GM21529 (cell line): Measurements from ENCODE around the gene ASPDH.
A peak's percentile ranks its signal among the peaks of the same experiment; 100 is the strongest.
"Not testable (repeated sequence)": the region's sequence is repeated elsewhere in the genome, so short reads cannot be mapped to it uniquely, and the experiment has no call there.

Experiments used
- ATAC-seq: cut with Tn5 transposase; IDR thresholded peaks from one replicate; pipeline ENCODE4 v1.9.1; 2021; ENCODE audit not compliant: unreplicated experiment

ASPDH gene

DNA sequence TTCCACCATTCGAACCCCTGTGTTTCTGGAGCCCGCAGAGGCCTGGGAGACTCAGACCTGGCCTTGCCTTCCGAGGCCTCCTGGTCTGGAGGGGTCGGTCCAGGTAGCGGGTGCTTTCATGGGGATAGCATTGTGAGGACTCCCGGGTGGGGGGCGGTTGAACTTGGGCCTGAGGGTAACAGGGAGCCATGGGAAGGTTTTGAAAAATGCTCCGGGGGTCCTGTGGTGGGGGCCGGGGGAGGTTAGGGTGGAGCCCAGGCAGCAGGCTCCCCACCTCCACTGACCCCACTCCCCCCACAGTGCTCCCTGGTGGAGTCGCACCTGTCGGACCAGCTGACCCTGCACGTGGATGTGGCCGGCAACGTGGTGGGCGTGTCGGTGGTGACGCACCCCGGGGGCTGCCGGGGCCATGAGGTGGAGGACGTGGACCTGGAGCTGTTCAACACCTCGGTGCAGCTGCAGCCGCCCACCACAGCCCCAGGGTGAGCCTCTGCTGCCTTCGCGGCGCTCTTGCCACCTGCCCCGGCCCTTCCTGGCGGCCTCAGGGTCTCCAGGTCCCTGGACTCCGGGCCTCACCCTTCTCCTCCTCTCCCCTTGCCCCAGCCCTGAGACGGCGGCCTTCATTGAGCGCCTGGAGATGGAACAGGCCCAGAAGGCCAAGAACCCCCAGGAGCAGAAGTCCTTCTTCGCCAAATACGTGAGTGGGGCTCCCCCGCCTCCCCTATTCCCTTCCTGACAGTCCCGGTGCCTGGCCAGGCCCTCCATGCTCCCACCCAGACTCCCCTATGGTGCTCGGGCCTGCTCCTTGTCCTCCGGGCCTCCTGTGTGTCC lies 33.2 kb downstream of the ASPDH start:
- ATAC-seq: no peak

DNA sequence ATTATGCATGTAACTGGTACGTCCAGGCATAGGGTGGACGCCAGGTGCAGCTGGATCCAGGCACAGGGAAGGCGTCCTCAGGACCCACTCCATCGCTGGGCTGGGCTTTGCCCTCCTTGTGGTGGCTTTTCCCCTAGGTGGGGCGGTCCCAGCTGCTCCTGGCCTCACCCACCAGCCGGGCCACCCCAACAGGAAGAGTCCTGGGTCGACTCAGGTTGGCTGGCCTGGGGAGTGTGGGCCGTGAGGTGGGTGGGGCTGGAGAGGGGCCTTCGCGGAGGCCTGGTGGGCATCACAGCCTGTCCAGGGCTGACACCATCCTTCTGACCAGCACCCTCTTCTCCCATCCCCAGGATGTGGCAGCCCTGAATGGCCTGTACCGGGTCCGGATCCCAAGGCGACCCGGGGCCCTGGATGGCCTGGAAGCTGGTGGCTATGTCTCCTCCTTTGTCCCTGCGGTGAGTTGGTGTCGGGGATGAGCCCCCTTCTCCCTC lies 33.9 kb downstream of the ASPDH start:
- no peak for ATAC-seq

- no peak for ATAC-seq
Measured at GRCh38 chr19:50478901-50479715, 34.6 kb downstream of the ASPDH start.

GRCh38 chr19:50477751-50478515 lies 35.8 kb downstream of the ASPDH start:
- no peak for ATAC-seq

- no peak for ATAC-seq
Measured at GRCh38 chr19:50476907-50477238, 36.8 kb downstream of the ASPDH start.

- peak; percentile 71 for ATAC-seq
Measured at GRCh38 chr19:50476224-50476906, 37.3 kb downstream of the ASPDH start, which contains the start of the genes EMC10 and GARIN5A. EMC10 (plus strand) TSS chr19:50476507; CDS start chr19:50476545, 38 bp downstream. GARIN5A (minus strand) TSS chr19:50476848; CDS start chr19:50476388, 460 bp downstream.

DNA sequence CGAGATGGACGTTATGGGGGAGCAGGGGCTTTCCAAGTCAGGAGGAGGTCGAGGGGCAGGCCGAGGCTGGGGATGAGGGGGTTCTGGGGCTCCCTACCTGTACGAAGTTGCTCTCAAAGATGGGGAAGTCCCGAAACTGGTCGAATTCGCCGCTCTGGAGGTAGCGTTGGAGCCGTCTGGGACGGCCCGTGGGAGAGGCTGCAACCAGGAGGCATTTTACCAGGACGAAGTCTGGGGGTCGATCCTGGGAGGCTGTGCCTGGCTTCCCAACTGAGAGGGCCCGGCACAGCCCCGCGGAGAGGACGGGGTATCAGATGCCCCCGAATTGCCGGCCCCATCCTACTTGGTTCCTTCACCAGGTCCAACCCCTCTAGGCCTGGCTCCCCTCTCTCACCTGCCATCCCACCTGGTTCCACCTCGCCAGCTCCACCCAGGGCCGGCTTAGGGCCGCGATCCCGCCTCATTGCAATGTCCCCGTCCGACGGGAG lies 37.9 kb downstream of the ASPDH start:
- ATAC-seq: no peak

GRCh38 chr19:50475101-50475568 lies 38.6 kb downstream of the ASPDH start:
- no peak for ATAC-seq

GRCh38 chr19:50473336-50473735 lies 40.4 kb downstream of the ASPDH start:
- ATAC-seq: not testable (repeated sequence)

- ATAC-seq: no peak
Measured at GRCh38 chr19:50468818-50469217, 44.9 kb downstream of the ASPDH start.

- no peak for ATAC-seq
Measured at GRCh38 chr19:50467566-50467965, 46.1 kb downstream of the ASPDH start.

DNA sequence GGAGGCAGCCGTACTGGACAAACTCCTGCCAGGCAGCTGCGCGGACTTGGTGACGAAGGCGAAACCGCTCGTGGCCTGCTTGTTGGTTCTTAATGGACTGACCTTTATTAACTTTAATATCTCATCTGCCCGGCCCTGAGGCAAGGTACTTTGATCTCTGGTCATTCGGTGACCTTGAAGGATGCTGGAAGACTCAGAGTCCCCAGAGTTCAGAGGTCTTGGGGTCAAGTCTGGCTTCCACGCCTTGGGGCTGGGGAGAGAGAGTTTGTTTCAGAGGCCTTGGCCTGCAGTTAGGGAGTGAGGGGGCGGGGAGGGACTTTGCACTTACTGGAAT lies 47.0 kb downstream of the ASPDH start:
- no peak for ATAC-seq

GRCh38 chr19:50465986-50466705 lies 47.6 kb downstream of the ASPDH start:
- ATAC-seq: no peak

DNA sequence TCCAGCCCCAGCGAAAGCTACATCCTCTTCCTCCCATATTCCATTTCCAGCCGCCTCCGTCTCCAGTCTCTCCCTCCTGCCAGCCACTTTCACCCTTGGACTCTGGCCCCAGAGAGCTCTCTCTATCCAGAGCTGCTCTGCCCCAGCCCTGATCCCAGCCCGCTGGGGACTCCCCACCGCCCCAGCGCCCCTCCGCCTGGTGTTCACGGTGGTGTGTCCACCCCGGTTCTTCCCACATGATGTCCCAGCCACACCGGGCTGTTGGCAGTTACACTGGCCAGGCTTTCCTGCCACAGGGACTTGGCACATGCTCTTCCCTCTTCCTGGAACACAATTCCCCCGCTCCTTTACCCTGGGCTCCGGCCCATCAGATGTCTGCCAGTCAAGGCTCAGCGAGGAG lies 48.7 kb downstream of the ASPDH start:
- ATAC-seq: no peak

DNA sequence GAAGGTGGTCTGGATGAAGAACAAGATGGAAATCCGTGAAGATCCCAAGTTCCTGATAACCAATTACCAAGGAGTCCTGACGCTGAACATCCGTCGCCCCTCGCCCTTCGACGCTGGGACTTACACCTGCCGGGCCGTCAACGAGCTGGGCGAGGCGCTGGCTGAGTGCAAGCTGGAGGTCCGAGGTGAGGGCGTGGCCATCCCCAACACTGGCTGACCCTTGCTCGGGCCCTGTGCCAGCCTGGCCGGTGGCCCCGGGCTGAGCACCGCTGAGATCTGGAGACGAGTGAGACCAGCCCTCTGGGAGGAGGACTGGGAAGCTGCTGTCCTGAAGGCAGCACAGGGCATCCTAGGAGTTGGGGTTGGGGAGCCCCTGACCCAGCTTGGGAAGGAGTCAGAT lies 49.4 kb downstream of the ASPDH start:
- ATAC-seq: no peak

DNA sequence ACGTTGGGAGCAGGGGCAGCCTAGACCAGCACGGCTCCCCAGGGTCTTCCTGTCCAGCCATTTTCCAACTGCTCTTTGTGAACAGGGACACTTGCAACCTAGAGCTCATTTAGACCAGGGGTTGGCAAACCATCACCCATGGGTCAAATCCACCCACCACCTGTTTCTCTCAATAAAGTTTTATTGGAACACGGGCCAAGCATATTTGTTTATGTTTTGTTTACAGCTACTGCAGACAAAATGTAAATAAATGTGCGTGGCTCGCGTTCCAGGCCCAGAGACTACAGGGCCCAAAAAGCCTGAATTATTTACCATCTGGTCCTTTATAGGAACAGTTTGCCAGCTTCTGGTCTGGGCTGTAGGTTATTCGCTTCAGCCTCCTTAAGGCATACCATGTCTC lies 50.7 kb downstream of the ASPDH start:
- ATAC-seq: no peak
